ENCODE measurements around the gene DPH3.

The DPH3 gene

DNA sequence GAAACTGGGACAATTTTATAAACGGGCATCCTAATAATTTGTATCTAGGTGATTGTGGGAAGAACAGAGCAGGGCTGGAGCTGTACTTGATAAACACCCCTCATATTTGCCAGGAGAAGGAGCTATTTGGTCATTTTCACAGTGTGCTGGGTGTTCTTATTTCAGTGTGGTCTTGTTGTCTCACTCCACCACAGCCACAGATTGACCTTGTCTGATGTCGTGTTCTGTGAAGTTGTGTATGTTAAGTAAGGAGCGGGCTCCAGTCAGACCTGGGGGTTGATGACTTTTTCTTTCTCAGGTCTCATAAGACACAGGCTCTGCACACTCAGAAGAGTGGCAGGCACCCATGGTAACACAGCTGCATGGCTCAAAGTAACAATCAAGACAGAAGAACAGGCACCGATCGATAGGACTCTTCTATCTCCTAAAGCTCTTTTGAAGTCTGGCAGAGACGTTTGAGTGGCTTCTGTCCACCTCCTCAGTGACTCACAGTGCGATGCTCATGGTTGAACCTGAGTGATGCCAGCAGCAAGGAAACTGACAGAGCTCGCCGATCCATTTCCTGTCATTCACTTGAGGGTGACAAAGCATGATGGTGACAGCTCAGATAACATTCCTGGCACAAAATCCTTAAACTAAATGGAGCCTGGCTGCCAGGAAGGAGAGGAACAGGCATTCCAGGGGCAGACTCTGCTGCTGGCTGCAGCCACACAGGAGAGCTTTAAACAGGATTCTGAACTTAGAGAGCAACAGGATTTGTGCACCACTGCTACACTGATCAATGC lies 20.8 kb downstream of the DPH3 start:
- H3K4me2 ChIP-seq (ENCODE audit: low read depth, low read length, poor library complexity, severe bottlenecking), result no peak overlapping the region
- no peaks in the 10 kb centered on the region for H3F3A ChIP-seq (ENCODE audit: insufficient read depth)
- no peak for TF ChIP-seq EZH2phosphoT487 (conservative IDR thresholded peaks at IDR 0.05; ENCODE audit: low read length)
- TF ChIP-seq, protein P1, sequence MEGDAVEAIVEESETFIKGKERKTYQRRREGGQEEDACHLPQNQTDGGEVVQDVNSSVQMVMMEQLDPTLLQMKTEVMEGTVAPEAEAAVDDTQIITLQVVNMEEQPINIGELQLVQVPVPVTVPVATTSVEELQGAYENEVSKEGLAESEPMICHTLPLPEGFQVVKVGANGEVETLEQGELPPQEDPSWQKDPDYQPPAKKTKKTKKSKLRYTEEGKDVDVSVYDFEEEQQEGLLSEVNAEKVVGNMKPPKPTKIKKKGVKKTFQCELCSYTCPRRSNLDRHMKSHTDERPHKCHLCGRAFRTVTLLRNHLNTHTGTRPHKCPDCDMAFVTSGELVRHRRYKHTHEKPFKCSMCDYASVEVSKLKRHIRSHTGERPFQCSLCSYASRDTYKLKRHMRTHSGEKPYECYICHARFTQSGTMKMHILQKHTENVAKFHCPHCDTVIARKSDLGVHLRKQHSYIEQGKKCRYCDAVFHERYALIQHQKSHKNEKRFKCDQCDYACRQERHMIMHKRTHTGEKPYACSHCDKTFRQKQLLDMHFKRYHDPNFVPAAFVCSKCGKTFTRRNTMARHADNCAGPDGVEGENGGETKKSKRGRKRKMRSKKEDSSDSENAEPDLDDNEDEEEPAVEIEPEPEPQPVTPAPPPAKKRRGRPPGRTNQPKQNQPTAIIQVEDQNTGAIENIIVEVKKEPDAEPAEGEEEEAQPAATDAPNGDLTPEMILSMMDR (IDR thresholded peaks at IDR 0.05; ENCODE audit: insufficient read depth, low read length, poor library complexity, severe bottlenecking), result no peak
- H3K27me3 ChIP-seq (ENCODE audit: low read length), result no peaks in the 10 kb centered on the region
- no peaks in the 10 kb centered on the region for H3K9me2 ChIP-seq (replicated peaks; ENCODE audit: insufficient read depth, low read length)
- H2AFZ ChIP-seq (ENCODE audit: low read depth, low read length, severe bottlenecking), result no peak overlapping the region
- no peaks in the 10 kb centered on the region for H3K9me3 ChIP-seq (ENCODE audit: insufficient read depth, low read length)
- no peak overlapping the region for H3K9ac ChIP-seq (ENCODE audit: low read length)
- no peaks in the 10 kb centered on the region for H3K79me2 ChIP-seq (ENCODE audit: insufficient read depth, low read length)
- H3K4me3 ChIP-seq (ENCODE audit: insufficient read depth, low read length, poor library complexity, severe bottlenecking), result no peak overlapping the region
- H4K20me1 ChIP-seq (ENCODE audit: low read depth, low read length), result no peaks in the 10 kb centered on the region
- no peaks in the 10 kb centered on the region for H3K36me3 ChIP-seq (ENCODE audit: low read length)
- no peak overlapping the region for H3K27ac ChIP-seq (ENCODE audit: low read depth, low read length)

DNA sequence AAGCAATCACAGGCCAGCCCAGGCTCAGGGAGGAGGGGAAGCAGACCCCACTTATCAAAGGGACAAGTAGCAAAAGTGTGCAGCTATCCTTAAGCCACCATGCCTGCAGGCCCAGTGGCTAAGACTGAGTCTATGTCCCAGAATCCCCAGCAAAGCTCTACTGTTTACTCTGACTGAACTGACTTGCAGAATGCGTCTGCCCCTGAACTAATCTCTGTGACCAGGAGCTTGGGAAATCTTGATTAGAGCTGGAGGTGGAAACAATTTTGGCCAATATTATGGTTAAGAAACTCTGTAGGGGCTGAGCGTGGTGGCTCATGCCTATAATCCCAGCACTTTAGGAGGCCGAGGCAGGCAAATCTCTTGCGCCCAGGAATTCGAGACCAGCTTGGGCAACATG lies 22.6 kb downstream of the DPH3 start:
- H3K27me3 ChIP-seq (ENCODE audit: low read length), result no peaks in the 10 kb centered on the region
- no peak overlapping the region for H2AFZ ChIP-seq (ENCODE audit: low read depth, low read length, severe bottlenecking)
- H4K20me1 ChIP-seq (ENCODE audit: low read depth, low read length), result no peaks in the 10 kb centered on the region
- H3K9me2 ChIP-seq (replicated peaks; ENCODE audit: insufficient read depth, low read length), result no peaks in the 10 kb centered on the region
- H3K9ac ChIP-seq (ENCODE audit: low read length), result no peak overlapping the region
- H3K4me3 ChIP-seq (ENCODE audit: insufficient read depth, low read length, poor library complexity, severe bottlenecking), result no peak overlapping the region
- H3K27ac ChIP-seq (ENCODE audit: low read depth, low read length), result no peak overlapping the region
- no peaks in the 10 kb centered on the region for H3F3A ChIP-seq (ENCODE audit: insufficient read depth)
- H3K79me2 ChIP-seq (ENCODE audit: insufficient read depth, low read length), result no peaks in the 10 kb centered on the region
- H3K36me3 ChIP-seq (ENCODE audit: low read length), result no peaks in the 10 kb centered on the region
- TF ChIP-seq EZH2phosphoT487 (conservative IDR thresholded peaks at IDR 0.05; ENCODE audit: low read length), result no peak
- TF ChIP-seq, protein P1 (IDR thresholded peaks at IDR 0.05; ENCODE audit: insufficient read depth, low read length, poor library complexity, severe bottlenecking), result no peak
- H3K4me2 ChIP-seq (ENCODE audit: low read depth, low read length, poor library complexity, severe bottlenecking), result no peak overlapping the region
- no peaks in the 10 kb centered on the region for H3K9me3 ChIP-seq (ENCODE audit: insufficient read depth, low read length)

DNA sequence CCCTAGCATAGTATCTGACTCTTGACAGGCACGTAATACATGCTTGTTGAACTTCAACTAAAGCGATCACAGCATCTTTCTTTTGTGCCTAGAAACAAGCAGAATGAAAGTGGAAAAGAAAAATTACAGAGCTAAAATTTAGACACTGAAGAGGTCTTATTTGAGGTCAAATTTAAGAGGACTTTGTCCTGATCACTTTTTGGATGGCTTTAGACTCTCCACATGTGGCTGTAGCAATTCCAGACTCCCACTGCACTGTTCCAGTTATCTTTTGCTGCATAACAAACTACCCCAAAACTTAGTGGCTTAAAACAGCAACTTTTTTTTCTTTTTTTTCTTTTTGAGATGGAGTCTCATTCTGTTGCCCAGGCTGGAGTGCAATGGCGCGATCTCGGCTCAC lies 23.5 kb downstream of the DPH3 start:
- H3K9ac ChIP-seq (ENCODE audit: low read length), result no peak overlapping the region
- no peaks in the 10 kb centered on the region for H3K27me3 ChIP-seq (ENCODE audit: low read length)
- no peaks in the 10 kb centered on the region for H3K79me2 ChIP-seq (ENCODE audit: insufficient read depth, low read length)
- no peaks in the 10 kb centered on the region for H4K20me1 ChIP-seq (ENCODE audit: low read depth, low read length)
- H3K27ac ChIP-seq (ENCODE audit: low read depth, low read length), result no peak overlapping the region
- no peak for TF ChIP-seq EZH2phosphoT487 (conservative IDR thresholded peaks at IDR 0.05; ENCODE audit: low read length)
- TF ChIP-seq, protein P1 (IDR thresholded peaks at IDR 0.05; ENCODE audit: insufficient read depth, low read length, poor library complexity, severe bottlenecking), result no peak
- H3K9me2 ChIP-seq (replicated peaks; ENCODE audit: insufficient read depth, low read length), result no peaks in the 10 kb centered on the region
- H3K4me2 ChIP-seq (ENCODE audit: low read depth, low read length, poor library complexity, severe bottlenecking), result no peak overlapping the region
- no peaks in the 10 kb centered on the region for H3K36me3 ChIP-seq (ENCODE audit: low read length)
- no peaks in the 10 kb centered on the region for H3K9me3 ChIP-seq (ENCODE audit: insufficient read depth, low read length)
- H3F3A ChIP-seq (ENCODE audit: insufficient read depth), result no peaks in the 10 kb centered on the region
- H3K4me3 ChIP-seq (ENCODE audit: insufficient read depth, low read length, poor library complexity, severe bottlenecking), result no peak overlapping the region
- H2AFZ ChIP-seq (ENCODE audit: low read depth, low read length, severe bottlenecking), result no peak overlapping the region
